OCI-LY7 (cell line): Measurements from ENCODE around the gene SLC5A10.

Experiments
- EZH2phosphoT487 ChIP-seq: fragments of 200-600 bp; sonication (generic); IDR thresholded peaks from 2 replicates; pipeline ENCODE4 v1.6.1; 2018; ENCODE audit warnings: low read depth, borderline replicate concordance, mild to moderate bottlenecking, mixed run types, antibody characterized with exemption, low read length, moderate library complexity, mixed read lengths
- TF ChIP-seq, protein P1 (sequence below): fragments of 200-600 bp; sonication (generic); conservative IDR thresholded peaks from 2 replicates; pipeline ENCODE4 v1.5.1; 2014; ENCODE audit warnings: mild to moderate bottlenecking, antibody characterized with exemption, low read length, moderate library complexity, mixed read lengths

DNA sequence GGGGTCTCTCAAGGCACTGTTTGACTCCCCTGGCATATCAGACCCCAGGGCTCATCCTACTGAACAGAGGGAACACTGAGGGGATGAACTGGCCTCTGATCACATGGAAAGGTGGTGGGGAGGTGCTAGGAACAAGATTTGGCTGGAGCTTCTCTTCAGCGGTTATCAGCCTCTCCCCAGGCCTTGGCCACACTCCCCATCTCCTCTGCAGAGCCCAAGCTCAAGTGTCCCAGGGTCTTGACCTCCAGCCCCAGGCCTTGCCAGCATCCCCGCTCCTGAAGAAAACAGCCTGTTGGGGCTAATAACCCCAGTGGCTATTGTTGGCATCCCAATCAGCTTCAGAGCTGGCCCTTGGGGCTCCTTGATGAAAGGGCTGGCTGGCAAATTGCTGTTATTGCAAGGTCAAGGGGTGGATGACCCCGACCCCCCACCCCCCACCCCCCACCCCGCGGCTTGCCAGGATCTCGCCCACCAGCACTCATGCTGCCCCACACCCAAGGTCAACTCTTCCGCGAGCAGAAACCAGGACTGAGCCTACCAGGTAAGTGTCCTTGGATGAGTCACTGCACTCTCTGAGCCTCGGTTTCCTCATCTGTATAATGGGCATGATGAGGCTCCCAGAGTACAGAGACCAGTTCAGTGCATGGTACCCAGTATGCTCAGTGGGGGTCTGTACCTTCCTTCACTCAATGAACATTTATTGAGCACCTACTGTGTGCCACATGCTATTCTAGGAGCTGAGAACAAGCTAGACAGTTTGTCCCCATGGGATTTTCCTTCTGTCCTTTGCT, 71.4 kb downstream of the SLC5A10 start:
- TF ChIP-seq EZH2phosphoT487: no peak
- TF ChIP-seq, protein P1, sequence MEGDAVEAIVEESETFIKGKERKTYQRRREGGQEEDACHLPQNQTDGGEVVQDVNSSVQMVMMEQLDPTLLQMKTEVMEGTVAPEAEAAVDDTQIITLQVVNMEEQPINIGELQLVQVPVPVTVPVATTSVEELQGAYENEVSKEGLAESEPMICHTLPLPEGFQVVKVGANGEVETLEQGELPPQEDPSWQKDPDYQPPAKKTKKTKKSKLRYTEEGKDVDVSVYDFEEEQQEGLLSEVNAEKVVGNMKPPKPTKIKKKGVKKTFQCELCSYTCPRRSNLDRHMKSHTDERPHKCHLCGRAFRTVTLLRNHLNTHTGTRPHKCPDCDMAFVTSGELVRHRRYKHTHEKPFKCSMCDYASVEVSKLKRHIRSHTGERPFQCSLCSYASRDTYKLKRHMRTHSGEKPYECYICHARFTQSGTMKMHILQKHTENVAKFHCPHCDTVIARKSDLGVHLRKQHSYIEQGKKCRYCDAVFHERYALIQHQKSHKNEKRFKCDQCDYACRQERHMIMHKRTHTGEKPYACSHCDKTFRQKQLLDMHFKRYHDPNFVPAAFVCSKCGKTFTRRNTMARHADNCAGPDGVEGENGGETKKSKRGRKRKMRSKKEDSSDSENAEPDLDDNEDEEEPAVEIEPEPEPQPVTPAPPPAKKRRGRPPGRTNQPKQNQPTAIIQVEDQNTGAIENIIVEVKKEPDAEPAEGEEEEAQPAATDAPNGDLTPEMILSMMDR: no peak
